Peyer's patch (tissue), 4 donors: ENCODE measurements around the gene HRAS. TPM values are rescaled to one million over a fixed set of nuclear protein-coding genes. Genes with fewer than 3 reads are reported as not detected.

Experiments used
- DNase-seq, 3 donors: peaks; one replicate each; pipeline ENCODE4 v3.0.0-alpha.2; 2017 to 2019
- H3K27ac ChIP-seq, 4 donors: fragments of 200-600 bp; sonication (generic); one replicate each; pipeline ENCODE4 v1.5.1; 2016 to 2019
- H3K27me3 ChIP-seq, 2 donors: fragments of 200-600 bp; sonication (generic); one replicate each; pipeline ENCODE4 v1.5.1; 2019
- H3K36me3 ChIP-seq, 3 donors: fragments of 200-600 bp; sonication (generic); one replicate each; pipeline ENCODE4 v1.5.1; 2016 to 2019
- H3K4me1 ChIP-seq, 4 donors: fragments of 200-600 bp; sonication (generic); one replicate each; pipeline ENCODE4 v1.5.1; 2016 to 2019
- H3K4me3 ChIP-seq, 4 donors: fragments of 200-600 bp; sonication (generic); 1 replicate in 3 of 4; 2 replicates in 1 of 4; pipeline ENCODE4 v1.5.1; 2016 to 2019; ENCODE audit warnings: mild to moderate bottlenecking in 1 of 4
- H3K9me3 ChIP-seq, 4 donors: fragments of 200-600 bp; sonication (generic); one replicate each; pipeline ENCODE4 v1.5.1; 2016 to 2019; ENCODE audit warnings: mild to moderate bottlenecking in 1 of 4
- CTCF ChIP-seq, 6 experiments: fragments of 450-650 bp in 4 of 6; fragments of 200-600 bp in 2 of 6; sonication (generic) in 1 of 6; IDR thresholded peaks; one replicate each; pipeline ENCODE4 v1.5.1; 2017 to 2019; ENCODE audit warnings: antibody characterized with exemption in 6 of 6, mild to moderate bottlenecking in 3 of 6, moderate library complexity in 1 of 6
- POLR2A ChIP-seq, 2 donors: fragments of 450-650 bp; IDR thresholded peaks; one replicate each; pipeline ENCODE4 v1.5.1; 2017; ENCODE audit warnings: antibody characterized with exemption in 2 of 2, mild to moderate bottlenecking in 2 of 2, moderate library complexity in 2 of 2
- total RNA-seq, 4 donors: library from RNA; depleted of rRNA; stranded (reverse); fragments of >200 nt; gene quantifications; one replicate each; pipeline ENCODE4 v1.1.0, GENCODE V29; 2016

The HRAS gene
- total RNA-seq, 4 donors from 2014 or later, result 27.4 to 55.3 (median 35.1) TPM

GRCh38 chr11:541433-541885 lies 6.1 kb upstream of the HRAS start:
- H3K27me3 ChIP-seq, result no peaks in the 10 kb centered on the region
- no peaks in the 10 kb centered on the region for H3K9me3 ChIP-seq
- DNase-seq, result no peak
- H3K4me3 ChIP-seq, result no peak overlapping the region
- H3K4me1 ChIP-seq, result peaks cover 0 to 20% (median 16%) of the 10 kb centered on the region in 4 donors
- TF ChIP-seq CTCF (IDR thresholded peaks at IDR 0.05) (no peak), POLR2A (IDR thresholded peaks at IDR 0.05) (no peak)
- no peak overlapping the region for H3K27ac ChIP-seq
- H3K36me3 ChIP-seq, result no peaks in the 10 kb centered on the region

- no peaks in the 10 kb centered on the region for H3K27me3 ChIP-seq
- no peaks in the 10 kb centered on the region for H3K9me3 ChIP-seq
- TF ChIP-seq POLR2A (IDR thresholded peaks at IDR 0.05) (no peak), CTCF (IDR thresholded peaks at IDR 0.05) (no peak)
- no peak overlapping the region for H3K4me3 ChIP-seq
- no peak for DNase-seq
- peaks cover 0 to 26% (median 18%) of the 10 kb centered on the region in 4 donors for H3K4me1 ChIP-seq
- no peak overlapping the region for H3K27ac ChIP-seq
- H3K36me3 ChIP-seq, result no peaks in the 10 kb centered on the region
These were observed 5.4 kb upstream of the HRAS start for GRCh38 chr11:540583-541432.

GRCh38 chr11:539971-540481 lies 4.7 kb upstream of the HRAS start:
- H3K36me3 ChIP-seq, result no peaks in the 10 kb centered on the region
- no peak overlapping the region for H3K4me3 ChIP-seq
- peak in 1 of 3 donors; percentile 37 for DNase-seq
- H3K9me3 ChIP-seq, result no peaks in the 10 kb centered on the region
- H3K27ac ChIP-seq, result no peak overlapping the region
- TF ChIP-seq CTCF (IDR thresholded peaks at IDR 0.05), result no peak
- no peak for TF ChIP-seq POLR2A (IDR thresholded peaks at IDR 0.05)
- peaks cover 0 to 27% (median 18%) of the 10 kb centered on the region in 4 donors for H3K4me1 ChIP-seq
- no peaks in the 10 kb centered on the region for H3K27me3 ChIP-seq

- peak in 1 of 3 donors; percentile 41 for DNase-seq
- TF ChIP-seq POLR2A (IDR thresholded peaks at IDR 0.05) (no peak), CTCF (IDR thresholded peaks at IDR 0.05) (no peak)
- no peak overlapping the region for H3K4me3 ChIP-seq
- peaks cover 0 to 30% (median 26%) of the 10 kb centered on the region in 4 donors for H3K4me1 ChIP-seq
- no peak overlapping the region for H3K27ac ChIP-seq
- H3K9me3 ChIP-seq, result no peaks in the 10 kb centered on the region
- H3K27me3 ChIP-seq, result no peaks in the 10 kb centered on the region
- peaks cover 0 to under 1% (median 0%) of the 10 kb centered on the region in 3 donors for H3K36me3 ChIP-seq
These were observed 3.2 kb upstream of the HRAS start for GRCh38 chr11:538431-539051.

DNA sequence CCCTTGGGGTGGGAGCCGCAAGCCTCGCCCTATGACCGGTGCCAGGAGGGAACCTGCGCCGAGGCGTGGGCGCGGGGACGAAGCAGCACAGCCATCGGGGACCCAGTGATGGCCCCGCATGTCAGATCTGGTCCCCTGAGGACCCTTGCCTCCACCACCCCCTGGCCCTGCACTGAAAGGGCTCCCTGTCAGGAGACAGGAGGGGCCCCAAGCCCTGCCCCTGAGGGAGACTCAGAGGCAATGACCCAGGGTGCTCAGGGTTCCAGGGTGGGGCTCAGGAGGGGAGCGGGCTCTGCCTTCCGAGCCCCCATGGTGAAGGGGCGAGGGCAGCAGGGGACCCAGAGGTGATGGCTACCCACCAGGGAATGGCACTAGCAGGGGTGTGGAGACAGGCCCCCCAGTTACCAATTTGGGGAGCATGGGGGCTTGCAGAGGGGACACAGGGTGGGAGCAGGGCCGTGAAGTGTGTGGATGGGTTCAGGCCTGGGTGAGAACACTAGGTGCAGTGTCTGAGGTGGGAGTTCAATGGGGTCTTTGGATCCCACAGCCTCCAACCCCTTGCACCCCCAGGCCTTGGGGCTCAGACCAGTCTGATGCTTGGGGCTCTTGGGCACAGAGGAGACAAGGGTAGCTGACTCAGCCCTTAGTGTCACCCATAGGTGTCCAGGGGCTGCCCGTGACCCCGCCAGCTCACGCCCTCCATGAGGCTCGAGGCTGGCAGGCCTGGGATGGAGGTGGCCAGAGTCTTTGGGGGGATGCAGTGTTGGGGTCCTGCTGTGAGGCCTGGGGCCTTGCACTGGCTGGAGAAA lies 2.5 kb upstream of the HRAS start:
- peak overlapping the region in 3 of 4 donors; percentile 10 to 98 (median 85) for H3K27ac ChIP-seq

More for the DNA sequence above, 2.5 kb upstream of the HRAS start:
- Histone ChIP-seq H3K36me3 (peaks cover 0 to 8% (median 0%) of the 10 kb centered on the region in 3 donors), H3K4me1 (peaks cover 0 to 33% (median 26%) of the 10 kb centered on the region in 4 donors), H3K27me3 (no peaks in the 10 kb centered on the region), H3K4me3 (peak overlapping the region; percentile 56 to 93 (median 70)), H3K9me3 (no peaks in the 10 kb centered on the region)
- DNase-seq, result peak in 1 of 3 donors; percentile 45
- TF ChIP-seq POLR2A (IDR thresholded peaks at IDR 0.05) (peak in 1 of 2 donors; percentile 2), CTCF (IDR thresholded peaks at IDR 0.05) (no peak)
